Measurements from ENCODE around the gene BARX2.

DNA sequence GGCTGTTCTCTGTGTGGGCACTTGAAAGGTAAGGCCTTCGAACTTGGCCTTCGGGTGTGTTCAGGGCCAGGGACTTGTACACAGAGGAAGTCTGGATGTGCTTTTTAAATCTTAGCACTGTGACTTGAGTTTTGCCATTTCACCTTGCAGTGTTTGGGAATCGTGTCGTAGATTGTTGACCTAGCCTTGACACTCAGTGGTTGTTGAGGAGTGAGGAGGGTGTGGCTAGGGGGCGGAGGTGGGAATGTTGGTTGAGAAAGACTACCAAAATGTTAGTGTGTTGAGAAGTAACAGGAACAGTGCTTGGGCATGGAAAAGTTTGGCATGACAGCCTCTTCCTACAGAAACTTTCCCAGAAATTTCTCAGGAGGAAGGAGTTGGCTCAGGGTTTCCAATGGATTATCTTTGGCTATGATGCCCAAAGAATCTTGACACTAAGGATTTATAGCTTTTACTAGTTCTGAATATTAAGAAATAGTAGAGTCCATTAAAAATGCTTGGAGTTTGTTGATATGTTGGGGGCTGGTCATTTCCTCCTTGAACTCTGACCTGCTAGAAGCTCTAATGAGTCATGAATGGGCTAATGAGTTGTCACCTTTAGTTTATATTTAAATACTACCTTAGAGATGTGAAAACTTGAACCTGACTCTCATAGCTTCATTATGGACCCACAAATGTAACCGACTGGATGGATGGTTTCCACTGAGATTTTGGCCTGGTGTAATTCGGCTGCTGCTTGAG, 40.6 kb downstream of the BARX2 start:
- TF ChIP-seq POLR2AphosphoS5 (IDR thresholded peaks at IDR 0.05; ENCODE audit: low read depth, low read length) (no peak), POLR2A (IDR thresholded peaks at IDR 0.05; ENCODE audit: low read depth, low read length) (no peak)

All from GM12892 (cell line).